ENCODE data around the gene COL1A1.

COL1A1 gene

DNA sequence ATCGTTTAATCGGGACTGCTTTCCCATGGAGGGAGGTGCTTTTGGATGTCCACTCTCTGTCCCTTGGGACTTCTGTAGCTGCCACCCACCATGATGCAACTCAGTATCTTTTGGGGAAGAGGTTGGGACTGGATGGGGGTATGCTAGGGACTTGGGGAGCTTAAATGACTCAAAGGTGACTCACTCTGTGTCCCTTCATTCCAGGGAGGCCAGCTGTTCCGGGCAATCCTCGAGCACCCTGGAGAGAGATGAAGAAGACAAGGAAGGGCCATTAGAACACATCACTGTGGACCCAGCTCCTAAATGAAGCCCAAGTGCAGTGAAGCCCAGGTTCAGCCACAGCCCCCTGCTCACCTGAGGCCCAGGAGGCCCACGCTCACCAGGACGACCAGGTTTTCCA, 4.6 kb downstream of the COL1A1 start:
- Histone ChIP-seq H3K79me2 (ENCODE audit: insufficient read depth, low read length) (no peaks in the 10 kb centered on the region), H3K4me2 (ENCODE audit: low read length) (no peak overlapping the region), H3K4me3 (ENCODE audit: low read depth, low read length, poor library complexity, severe bottlenecking) (no peak overlapping the region), H3K27ac (ENCODE audit: low read depth, low read length, poor library complexity, severe bottlenecking) (no peak overlapping the region), H4K20me1 (ENCODE audit: insufficient read depth, low read length) (no peaks in the 10 kb centered on the region), H3K36me3 (ENCODE audit: insufficient read depth, low read length) (no peaks in the 10 kb centered on the region), H3K9ac (ENCODE audit: low read length) (no peak overlapping the region), H3F3A (ENCODE audit: insufficient read depth, low read length) (no peaks in the 10 kb centered on the region), H3K9me2 (ENCODE audit: low read depth, low read length) (no peaks in the 10 kb centered on the region), H3K4me1 (ENCODE audit: insufficient read depth, low read length, severe bottlenecking) (peaks cover 15% of the 10 kb centered on the region), H3K27me3 (ENCODE audit: insufficient read depth, low read length) (no peaks in the 10 kb centered on the region; the same call in 1 of the 2 replicates), H2AFZ (ENCODE audit: low read length) (no peak overlapping the region), H3K9me3 (ENCODE audit: low read length) (no peaks in the 10 kb centered on the region)
- TF ChIP-seq, protein P1, sequence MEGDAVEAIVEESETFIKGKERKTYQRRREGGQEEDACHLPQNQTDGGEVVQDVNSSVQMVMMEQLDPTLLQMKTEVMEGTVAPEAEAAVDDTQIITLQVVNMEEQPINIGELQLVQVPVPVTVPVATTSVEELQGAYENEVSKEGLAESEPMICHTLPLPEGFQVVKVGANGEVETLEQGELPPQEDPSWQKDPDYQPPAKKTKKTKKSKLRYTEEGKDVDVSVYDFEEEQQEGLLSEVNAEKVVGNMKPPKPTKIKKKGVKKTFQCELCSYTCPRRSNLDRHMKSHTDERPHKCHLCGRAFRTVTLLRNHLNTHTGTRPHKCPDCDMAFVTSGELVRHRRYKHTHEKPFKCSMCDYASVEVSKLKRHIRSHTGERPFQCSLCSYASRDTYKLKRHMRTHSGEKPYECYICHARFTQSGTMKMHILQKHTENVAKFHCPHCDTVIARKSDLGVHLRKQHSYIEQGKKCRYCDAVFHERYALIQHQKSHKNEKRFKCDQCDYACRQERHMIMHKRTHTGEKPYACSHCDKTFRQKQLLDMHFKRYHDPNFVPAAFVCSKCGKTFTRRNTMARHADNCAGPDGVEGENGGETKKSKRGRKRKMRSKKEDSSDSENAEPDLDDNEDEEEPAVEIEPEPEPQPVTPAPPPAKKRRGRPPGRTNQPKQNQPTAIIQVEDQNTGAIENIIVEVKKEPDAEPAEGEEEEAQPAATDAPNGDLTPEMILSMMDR (IDR thresholded peaks at IDR 0.05; ENCODE audit: low read length), result no peak
- TF ChIP-seq EZH2 (IDR thresholded peaks at IDR 0.05; ENCODE audit: borderline replicate concordance, low read length), result no peak

GRCh38 chr17:50196036-50196435, 5.4 kb downstream of the COL1A1 start:
- Histone ChIP-seq H4K20me1 (ENCODE audit: insufficient read depth, low read length) (no peaks in the 10 kb centered on the region), H3K9me3 (ENCODE audit: low read length) (no peaks in the 10 kb centered on the region), H3K27me3 (ENCODE audit: insufficient read depth, low read length) (no peaks in the 10 kb centered on the region; the same call in 1 of the 2 replicates), H3K36me3 (ENCODE audit: insufficient read depth, low read length) (no peaks in the 10 kb centered on the region), H3K9ac (ENCODE audit: low read length) (no peak overlapping the region), H3K4me1 (ENCODE audit: insufficient read depth, low read length, severe bottlenecking) (peaks cover 14% of the 10 kb centered on the region), H3K4me3 (ENCODE audit: low read depth, low read length, poor library complexity, severe bottlenecking) (no peak overlapping the region), H2AFZ (ENCODE audit: low read length) (no peak overlapping the region), H3K27ac (ENCODE audit: low read depth, low read length, poor library complexity, severe bottlenecking) (no peak overlapping the region), H3K4me2 (ENCODE audit: low read length) (no peak overlapping the region), H3K9me2 (ENCODE audit: low read depth, low read length) (no peaks in the 10 kb centered on the region), H3F3A (ENCODE audit: insufficient read depth, low read length) (no peaks in the 10 kb centered on the region), H3K79me2 (ENCODE audit: insufficient read depth, low read length) (no peaks in the 10 kb centered on the region)
- no peak for TF ChIP-seq EZH2 (IDR thresholded peaks at IDR 0.05; ENCODE audit: borderline replicate concordance, low read length)
- TF ChIP-seq, protein P1 (IDR thresholded peaks at IDR 0.05; ENCODE audit: low read length), result no peak

- no peaks in the 10 kb centered on the region for H3K9me2 ChIP-seq (ENCODE audit: low read depth, low read length)
- TF ChIP-seq, protein P1 (IDR thresholded peaks at IDR 0.05; ENCODE audit: low read length), result no peak
- TF ChIP-seq EZH2 (IDR thresholded peaks at IDR 0.05; ENCODE audit: borderline replicate concordance, low read length), result no peak
- no peaks in the 10 kb centered on the region; the same call in none of the 2 replicates for H3K27me3 ChIP-seq (ENCODE audit: insufficient read depth, low read length)
- H3K9ac ChIP-seq (ENCODE audit: low read length), result no peak overlapping the region
- H3K36me3 ChIP-seq (ENCODE audit: insufficient read depth, low read length), result no peaks in the 10 kb centered on the region
- peaks cover 5% of the 10 kb centered on the region for H3K4me1 ChIP-seq (ENCODE audit: insufficient read depth, low read length, severe bottlenecking)
- H3K4me2 ChIP-seq (ENCODE audit: low read length), result no peak overlapping the region
- no peak overlapping the region for H3K4me3 ChIP-seq (ENCODE audit: low read depth, low read length, poor library complexity, severe bottlenecking)
- H4K20me1 ChIP-seq (ENCODE audit: insufficient read depth, low read length), result no peaks in the 10 kb centered on the region
- H3K27ac ChIP-seq (ENCODE audit: low read depth, low read length, poor library complexity, severe bottlenecking), result no peak overlapping the region
- no peaks in the 10 kb centered on the region for H3F3A ChIP-seq (ENCODE audit: insufficient read depth, low read length)
- no peaks in the 10 kb centered on the region for H3K9me3 ChIP-seq (ENCODE audit: low read length)
- H2AFZ ChIP-seq (ENCODE audit: low read length), result no peak overlapping the region
- no peaks in the 10 kb centered on the region for H3K79me2 ChIP-seq (ENCODE audit: insufficient read depth, low read length)
Observed at GRCh38 chr17:50194934-50195865, 6.2 kb downstream of the COL1A1 start.

Data from OCI-LY1 (cell line).